Hepatocyte (in vitro differentiated cells): ENCODE measurements around the gene C5orf63. TPM values are rescaled to one million over a fixed set of nuclear protein-coding genes. Genes with fewer than 3 reads are reported as not detected.

Experiments used
- DNase-seq: peaks from one replicate; pipeline ENCODE4 v3.0.0-alpha.2; 2016; ENCODE audit warnings: low spot score
- H2AFZ ChIP-seq: fragments of 200-600 bp; sonication (generic); 2 replicates; pipeline ENCODE4 v1.6.0; 2016; ENCODE audit warnings: antibody characterized with exemption, mild to moderate bottlenecking
- H3K27ac ChIP-seq: fragments of 200-600 bp; sonication (generic); 2 replicates; pipeline ENCODE4 v1.5.1; 2016; ENCODE audit warnings: mild to moderate bottlenecking
- H3K27me3 ChIP-seq: fragments of 200-600 bp; sonication (generic); 2 replicates; pipeline ENCODE4 v1.6.1; 2016
- H3K36me3 ChIP-seq: fragments of 200-600 bp; sonication (generic); replicated peaks from 2 replicates; pipeline ENCODE4 v1.5.1; 2016; ENCODE audit warnings: low read depth; ENCODE audit not compliant: insufficient read depth
- H3K4me1 ChIP-seq: fragments of 200-600 bp; sonication (generic); 2 replicates; pipeline ENCODE4 v1.5.1; 2016; ENCODE audit warnings: mild to moderate bottlenecking, moderate library complexity; ENCODE audit not compliant: insufficient read depth
- H3K4me2 ChIP-seq: fragments of 200-600 bp; sonication (generic); 2 replicates; pipeline ENCODE4 v1.6.0; 2016
- H3K4me3 ChIP-seq: fragments of 200-600 bp; sonication (generic); 2 replicates; pipeline ENCODE4 v1.5.1; 2016; ENCODE audit warnings: mild to moderate bottlenecking
- H3K79me2 ChIP-seq: fragments of 200-600 bp; sonication (generic); 2 replicates; pipeline ENCODE4 v1.6.0; 2017; ENCODE audit warnings: mild to moderate bottlenecking
- H3K9me2 ChIP-seq: fragments of 200-600 bp; sonication (generic); replicated peaks from 2 replicates; pipeline ENCODE4 v1.6.0; 2017; ENCODE audit warnings: mild to moderate bottlenecking; ENCODE audit not compliant: insufficient read depth
- H3K9me3 ChIP-seq: fragments of 200-600 bp; sonication (generic); 2 replicates; pipeline ENCODE4 v1.5.1; 2016; ENCODE audit warnings: low read depth, mild to moderate bottlenecking
- H4K20me1 ChIP-seq: fragments of 200-600 bp; sonication (generic); 2 replicates; pipeline ENCODE4 v1.6.0; 2016; ENCODE audit warnings: mild to moderate bottlenecking; ENCODE audit not compliant: insufficient read depth, poor library complexity, severe bottlenecking
- CTCF ChIP-seq: fragments of 200-600 bp; sonication (generic); IDR thresholded peaks from 2 replicates; pipeline ENCODE4 v1.5.1; 2016; ENCODE audit warnings: antibody characterized with exemption, mild to moderate bottlenecking; ENCODE audit not compliant: poor library complexity
- EZH2 ChIP-seq: fragments of 200-600 bp; sonication (generic); IDR thresholded peaks from 2 replicates; pipeline ENCODE4 v1.6.1; 2016; ENCODE audit warnings: antibody characterized with exemption, mild to moderate bottlenecking, borderline replicate concordance
- EZH2phosphoT487 ChIP-seq: fragments of 200-600 bp; sonication (generic); IDR thresholded peaks from one replicate; pipeline ENCODE4 v1.6.1; 2018; ENCODE audit warnings: antibody characterized with exemption, mild to moderate bottlenecking, low read depth, moderate library complexity; ENCODE audit not compliant: unreplicated experiment, severe bottlenecking
- WGBS: methylation state at CpG from one replicate; pipeline ENCODE4 v1.1.6; 2016; ENCODE audit warnings: low lambda C conversion rate; ENCODE audit errors: missing lambda C conversion rate; 5-methylcytosine and 5-hydroxymethylcytosine counted together
- polyA plus RNA-seq: library from polyadenylated mRNA; unstranded; fragments of >200 nt; fragmentation: Nextera tagmentation; extraction: Ambion mirVana; gene quantifications from 2 replicates; pipeline ENCODE4 v1.2.1, GENCODE V29; 2016
- total RNA-seq: library from RNA; depleted of rRNA; stranded (reverse); fragments of >200 nt; gene quantifications from 2 replicates; pipeline ENCODE4 v1.2.3, GENCODE V29; 2014

Gene C5orf63
- total and polyA plus RNA-seq, 2 experiments from 2014 or later, result 0.23 to 1.7 TPM

GRCh38 chr5:127053049-127053448 is 20.3 kb downstream of the C5orf63 start:
- Histone ChIP-seq H3K4me2 (no peak overlapping the region), H3K27me3 (peaks cover 3% of the 10 kb centered on the region)

GRCh38 chr5:127051591-127051990 is 21.7 kb downstream of the C5orf63 start:
- TF ChIP-seq CTCF (no peak), EZH2 (no peak), EZH2phosphoT487 (no peak)
- Histone ChIP-seq H3K4me3 (no peak overlapping the region), H2AFZ (no peak overlapping the region), H3K9me3 (no peaks in the 10 kb centered on the region), H3K36me3 (no peaks in the 10 kb centered on the region), H3K79me2 (no peaks in the 10 kb centered on the region), H4K20me1 (no peaks in the 10 kb centered on the region), H3K27ac (no peak overlapping the region), H3K27me3 (peaks cover 3% of the 10 kb centered on the region), H3K4me1 (no peaks in the 10 kb centered on the region), H3K4me2 (no peak overlapping the region), H3K9me2 (no peaks in the 10 kb centered on the region)
- no peak for DNase-seq
- WGBS, result 89% methylated on average over 1 of the region's 1 CpG

More at GRCh38 chr5:127053049-127053448, 20.3 kb downstream of the C5orf63 start:
- Histone ChIP-seq H3K79me2 (no peaks in the 10 kb centered on the region), H3K27ac (no peak overlapping the region), H3K9me3 (no peaks in the 10 kb centered on the region), H3K4me3 (no peak overlapping the region), H2AFZ (no peak overlapping the region), H4K20me1 (no peaks in the 10 kb centered on the region), H3K36me3 (no peaks in the 10 kb centered on the region), H3K4me1 (no peaks in the 10 kb centered on the region), H3K9me2 (no peaks in the 10 kb centered on the region)
- no peak for DNase-seq
- WGBS, result 68% methylated on average over 3 of the region's 3 CpGs
- no peak for TF ChIP-seq CTCF
- TF ChIP-seq EZH2phosphoT487, result no peak
- TF ChIP-seq EZH2, result no peak

- no peak for TF ChIP-seq EZH2phosphoT487
- TF ChIP-seq EZH2, result no peak
- no peak for DNase-seq
- no peak overlapping the region for H3K27ac ChIP-seq
Observed at GRCh38 chr5:127046343-127047072, 26.8 kb downstream of the C5orf63 start.

GRCh38 chr5:127042593-127042992 is 30.7 kb downstream of the C5orf63 start:
- H3K36me3 ChIP-seq, result no peaks in the 10 kb centered on the region
- H3K4me1 ChIP-seq, result no peaks in the 10 kb centered on the region
- DNase-seq, result no peak
- H3K79me2 ChIP-seq, result no peaks in the 10 kb centered on the region
- no peaks in the 10 kb centered on the region for H3K9me3 ChIP-seq
- H4K20me1 ChIP-seq, result no peaks in the 10 kb centered on the region
- no peak overlapping the region for H3K27ac ChIP-seq
- no peaks in the 10 kb centered on the region for H3K27me3 ChIP-seq
- no peak overlapping the region for H3K4me3 ChIP-seq
- no peaks in the 10 kb centered on the region for H3K9me2 ChIP-seq
- 95% methylated on average over 2 of the region's 2 CpGs for WGBS
- no peak for TF ChIP-seq EZH2phosphoT487
- TF ChIP-seq CTCF, result no peak
- no peak for TF ChIP-seq EZH2
- no peak overlapping the region for H2AFZ ChIP-seq
- H3K4me2 ChIP-seq, result no peak overlapping the region

More at GRCh38 chr5:127046343-127047072, 26.8 kb downstream of the C5orf63 start:
- Histone ChIP-seq H2AFZ (no peak overlapping the region), H3K4me1 (no peaks in the 10 kb centered on the region), H3K27me3 (no peaks in the 10 kb centered on the region), H3K4me3 (no peak overlapping the region), H3K36me3 (no peaks in the 10 kb centered on the region), H3K9me2 (no peaks in the 10 kb centered on the region), H4K20me1 (no peaks in the 10 kb centered on the region), H3K79me2 (no peaks in the 10 kb centered on the region), H3K9me3 (no peaks in the 10 kb centered on the region), H3K4me2 (no peak overlapping the region)
- WGBS, result 94% methylated on average over 4 of the region's 4 CpGs
